HL-60 (cell line): ENCODE results near the gene ELOB.

ENCODE experiments used
- POLR2AphosphoS5 ChIP-seq: IDR thresholded peaks from 2 replicates; pipeline ENCODE4 v1.6.1; 2012; ENCODE audit warnings: low read depth
- REST ChIP-seq: IDR thresholded peaks from 2 replicates; pipeline ENCODE4 v1.6.1; 2012; ENCODE audit warnings: low read depth; ENCODE audit not compliant: insufficient replicate concordance
- SPI1 ChIP-seq: IDR thresholded peaks from 2 replicates; pipeline ENCODE4 v1.6.1; 2012; ENCODE audit warnings: low read depth, mild to moderate bottlenecking, borderline replicate concordance
- TF ChIP-seq, protein P1 (sequence below): IDR thresholded peaks from one replicate; pipeline ENCODE4 v1.5.1; 2011; ENCODE audit warnings: low read length, control low read depth, inconsistent platforms; ENCODE audit not compliant: insufficient read depth

DNA sequence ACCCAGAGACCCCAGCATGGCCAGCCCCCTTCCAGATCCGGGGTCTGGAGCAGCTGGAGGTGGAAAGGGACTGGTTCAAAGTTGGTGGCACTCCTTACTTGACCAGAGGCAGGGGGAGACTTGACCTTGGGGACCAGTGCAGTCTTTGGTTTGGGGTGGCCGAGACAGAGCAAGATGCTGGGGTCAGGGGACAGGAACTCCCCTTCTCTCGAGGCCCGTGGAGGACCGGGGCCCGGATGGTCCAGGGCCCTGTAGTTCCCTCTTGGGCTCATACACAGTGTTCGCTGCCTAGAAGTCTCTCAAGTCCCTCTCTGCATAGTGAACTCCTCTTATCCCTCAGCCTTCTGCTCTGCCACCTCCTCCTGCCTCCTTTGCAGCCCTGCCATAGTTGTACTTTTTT is 10.9 kb upstream of the ELOB start:
- TF ChIP-seq REST, result no peak
- TF ChIP-seq, protein P1, sequence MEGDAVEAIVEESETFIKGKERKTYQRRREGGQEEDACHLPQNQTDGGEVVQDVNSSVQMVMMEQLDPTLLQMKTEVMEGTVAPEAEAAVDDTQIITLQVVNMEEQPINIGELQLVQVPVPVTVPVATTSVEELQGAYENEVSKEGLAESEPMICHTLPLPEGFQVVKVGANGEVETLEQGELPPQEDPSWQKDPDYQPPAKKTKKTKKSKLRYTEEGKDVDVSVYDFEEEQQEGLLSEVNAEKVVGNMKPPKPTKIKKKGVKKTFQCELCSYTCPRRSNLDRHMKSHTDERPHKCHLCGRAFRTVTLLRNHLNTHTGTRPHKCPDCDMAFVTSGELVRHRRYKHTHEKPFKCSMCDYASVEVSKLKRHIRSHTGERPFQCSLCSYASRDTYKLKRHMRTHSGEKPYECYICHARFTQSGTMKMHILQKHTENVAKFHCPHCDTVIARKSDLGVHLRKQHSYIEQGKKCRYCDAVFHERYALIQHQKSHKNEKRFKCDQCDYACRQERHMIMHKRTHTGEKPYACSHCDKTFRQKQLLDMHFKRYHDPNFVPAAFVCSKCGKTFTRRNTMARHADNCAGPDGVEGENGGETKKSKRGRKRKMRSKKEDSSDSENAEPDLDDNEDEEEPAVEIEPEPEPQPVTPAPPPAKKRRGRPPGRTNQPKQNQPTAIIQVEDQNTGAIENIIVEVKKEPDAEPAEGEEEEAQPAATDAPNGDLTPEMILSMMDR, result no peak
- no peak for TF ChIP-seq POLR2AphosphoS5
- TF ChIP-seq SPI1, result no peak
